ENCODE data around the gene ACSL3. TPM values are rescaled to one million over a fixed set of nuclear protein-coding genes. Genes with fewer than 3 reads are reported as not detected.
"Not testable (repeated sequence)": the region's sequence is repeated elsewhere in the genome, so short reads cannot be mapped to it uniquely, and the experiment has no call there.

The ACSL3 gene
- total and polyA plus RNA-seq, 12 donors, result 11.0 to 130 (median 70.6) TPM

- Histone ChIP-seq H3K9me3 (replicated peaks in 1 of 3) (no peaks in the 10 kb centered on the region), H3K4me1 (replicated peaks in 1 of 2) (no peaks in the 10 kb centered on the region), H3K27me3 (no peaks in the 10 kb centered on the region), H3K4me3 (no peak overlapping the region), H3K36me3 (replicated peaks in 1 of 2) (no peaks in the 10 kb centered on the region), H3K27ac (peak overlapping the region in 1 of 5 donors; percentile 33)
- intact Hi-C loops (cut with DNase I), result no loop called here
- TF ChIP-seq CTCF (IDR thresholded peaks at IDR 0.05) (no peak), POLR2A (IDR thresholded peaks at IDR 0.05) (no peak)
- 46 to 70% (median 64%) methylated on average over 6 of the region's 6 CpGs for WGBS, 4 donors
- DNase-seq, result peak in 3 of 7 donors; percentile 33 to 49 (median 39)
Observed at GRCh38 chr2:222844323-222844722, 16.5 kb upstream of the ACSL3 start.

GRCh38 chr2:222845314-222845713, 15.5 kb upstream of the ACSL3 start:
- H3K27me3 ChIP-seq; H3K27ac ChIP-seq; H3K4me3 ChIP-seq; DNase-seq; H3K36me3 ChIP-seq (replicated peaks in 1 of 2); intact Hi-C loops (cut with DNase I); H3K4me1 ChIP-seq (replicated peaks in 1 of 2); H3K9me3 ChIP-seq (replicated peaks in 1 of 3): not testable (repeated sequence)
- WGBS, 4 donors, result 83 to 95% (median 88%) methylated on average over 3 of the region's 3 CpGs

GRCh38 chr2:222846003-222846402, 14.8 kb upstream of the ACSL3 start:
- Histone ChIP-seq H3K36me3 (replicated peaks in 1 of 2) (no peaks in the 10 kb centered on the region), H3K9me3 (replicated peaks in 1 of 3) (no peaks in the 10 kb centered on the region), H3K4me3 (no peak overlapping the region), H3K4me1 (replicated peaks in 1 of 2) (no peaks in the 10 kb centered on the region), H3K27ac (no peak overlapping the region), H3K27me3 (no peaks in the 10 kb centered on the region)
- no peak for DNase-seq
- TF ChIP-seq CTCF (IDR thresholded peaks at IDR 0.05) (no peak), POLR2A (IDR thresholded peaks at IDR 0.05) (no peak)
- 54 to 73% (median 62%) methylated on average over 4 of the region's 4 CpGs for WGBS, 4 donors
- intact Hi-C loops (cut with DNase I), result no loop called here

GRCh38 chr2:222848031-222848430, 12.8 kb upstream of the ACSL3 start:
- H3K36me3 ChIP-seq (replicated peaks in 1 of 2); H3K9me3 ChIP-seq (replicated peaks in 1 of 3); DNase-seq; H3K4me3 ChIP-seq; H3K27me3 ChIP-seq; H3K4me1 ChIP-seq (replicated peaks in 1 of 2); H3K27ac ChIP-seq; intact Hi-C loops (cut with DNase I): not testable (repeated sequence)
- WGBS, 4 donors, result 93 to 99% (median 97%) methylated on average over 6 of the region's 6 CpGs

- intact Hi-C loops (cut with DNase I), result no loop called here
- WGBS, 4 donors, result 81 to 90% (median 86%) methylated on average over 9 of the region's 9 CpGs
- Histone ChIP-seq H3K4me3 (no peak overlapping the region), H3K27me3 (no peaks in the 10 kb centered on the region), H3K27ac (no peak overlapping the region), H3K36me3 (replicated peaks in 1 of 2) (no peaks in the 10 kb centered on the region), H3K4me1 (replicated peaks in 1 of 2) (no peaks in the 10 kb centered on the region), H3K9me3 (replicated peaks in 1 of 3) (no peaks in the 10 kb centered on the region)
- no peak for TF ChIP-seq CTCF (IDR thresholded peaks at IDR 0.05)
- TF ChIP-seq POLR2A (IDR thresholded peaks at IDR 0.05), result no peak
- no peak for DNase-seq
Observed at GRCh38 chr2:222848862-222849261, 12.0 kb upstream of the ACSL3 start.
